ENCODE measurements around the gene RALGAPA2. TPM values are rescaled to one million over a fixed set of nuclear protein-coding genes. Genes with fewer than 3 reads are reported as not detected.

Gene RALGAPA2
- total and polyA plus RNA-seq, 2 experiments from 2014 or later: 13.1 to 43.4 TPM

GRCh38 chr20:20423117-20423516 lies 289.3 kb downstream of the RALGAPA2 start (continued):
- TF ChIP-seq REST (IDR thresholded peaks at IDR 0.05; ENCODE audit: unreplicated experiment) (no peak), CREB1 (CRISPR knock-in tag; IDR thresholded peaks at IDR 0.05; ENCODE audit: low read depth) (no peak)

DNA sequence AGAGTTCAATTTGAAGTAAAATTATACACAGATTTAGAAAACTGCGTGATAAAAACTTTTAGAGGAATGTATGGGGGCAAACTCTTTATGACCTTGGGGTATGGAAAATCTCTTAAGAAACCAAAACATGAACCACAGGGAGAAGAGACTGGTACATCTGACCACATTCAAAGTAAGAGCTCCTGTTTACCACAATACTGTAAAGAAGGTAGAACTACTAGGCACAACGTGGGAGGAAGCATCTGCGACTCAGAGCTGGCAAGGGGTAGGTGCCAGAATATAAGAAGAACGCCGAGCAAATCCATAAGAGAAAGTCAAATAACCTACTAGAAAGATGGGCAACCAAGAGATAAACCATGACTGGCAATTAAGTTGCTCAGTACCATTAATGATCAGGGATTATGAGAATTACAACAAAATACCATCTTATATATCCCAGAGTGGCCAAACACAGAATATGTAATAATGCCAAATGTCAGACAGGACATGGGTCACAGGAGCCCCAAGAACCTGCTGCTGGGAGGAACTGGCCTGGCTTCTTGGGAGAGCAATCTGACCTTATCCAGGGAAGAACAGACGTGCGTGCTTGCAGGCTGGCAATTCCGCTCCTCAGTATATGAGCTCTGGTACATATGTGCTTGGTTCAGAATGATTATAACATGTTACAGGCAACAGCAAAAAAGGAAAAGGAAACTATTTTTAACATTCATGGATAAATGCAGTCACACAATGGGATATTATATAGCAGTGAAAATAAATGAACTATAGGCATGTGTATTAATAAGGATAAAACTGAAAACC lies 294.4 kb downstream of the RALGAPA2 start:
- no peaks in the 10 kb centered on the region for H3K9me3 Mint-ChIP-seq
- Histone ChIP-seq H3K27me3 (ENCODE audit: insufficient read depth) (no peaks in the 10 kb centered on the region), H3F3A (replicated peaks; ENCODE audit: low read depth) (no peaks in the 10 kb centered on the region), H3K4me2 (no peak overlapping the region), H3K79me2 (replicated peaks; ENCODE audit: insufficient read depth) (no peaks in the 10 kb centered on the region), H3K4me1 (ENCODE audit: insufficient read depth) (peaks cover 4% of the 10 kb centered on the region; the same call in 1 of the 2 replicates), H3K9me2 (ENCODE audit: insufficient read depth) (no peaks in the 10 kb centered on the region), H4K20me1 (replicated peaks; ENCODE audit: insufficient read depth) (peaks cover 5% of the 10 kb centered on the region; the same call in 1 of the 2 replicates), H3K4me3 (no peak overlapping the region), H3K27ac (ENCODE audit: low read depth) (no peak overlapping the region), H3K36me3 (ENCODE audit: insufficient read depth) (no peaks in the 10 kb centered on the region), H2AFZ (no peak overlapping the region)
- peaks cover under 1% of the 10 kb centered on the region for H3K27me3 Mint-ChIP-seq (ENCODE audit: insufficient read depth, low read depth, poor library complexity)
- H3K27ac Mint-ChIP-seq: no peak overlapping the region
- DNase-seq (ENCODE audit: low spot score): no peak
- no peak for ATAC-seq
- H3K36me3 Mint-ChIP-seq (ENCODE audit: low read depth): no peaks in the 10 kb centered on the region
- peaks cover 21% of the 10 kb centered on the region for H3K4me1 Mint-ChIP-seq
- H3K4me3 Mint-ChIP-seq: no peak overlapping the region
- TF ChIP-seq REST (IDR thresholded peaks at IDR 0.05; ENCODE audit: unreplicated experiment) (no peak), NANOG (IDR thresholded peaks at IDR 0.05; ENCODE audit: borderline replicate concordance) (no peak), CREB1 (CRISPR knock-in tag; IDR thresholded peaks at IDR 0.05; ENCODE audit: low read depth) (no peak), EZH2phosphoT487 (IDR thresholded peaks at IDR 0.05; ENCODE audit: unreplicated experiment) (no peak), ZNF331 (CRISPR knock-in tag; IDR thresholded peaks at IDR 0.05; ENCODE audit: low read depth) (no peak), ZNF114 (CRISPR knock-in tag; IDR thresholded peaks at IDR 0.05) (no peak), STAT1 (IDR thresholded peaks at IDR 0.05; ENCODE audit: unreplicated experiment) (no peak), JUNB (IDR thresholded peaks at IDR 0.05; ENCODE audit: unreplicated experiment) (no peak), EZH2 (IDR thresholded peaks at IDR 0.05; ENCODE audit: low read depth, unreplicated experiment) (no peak)
- TF ChIP-seq, protein P1, sequence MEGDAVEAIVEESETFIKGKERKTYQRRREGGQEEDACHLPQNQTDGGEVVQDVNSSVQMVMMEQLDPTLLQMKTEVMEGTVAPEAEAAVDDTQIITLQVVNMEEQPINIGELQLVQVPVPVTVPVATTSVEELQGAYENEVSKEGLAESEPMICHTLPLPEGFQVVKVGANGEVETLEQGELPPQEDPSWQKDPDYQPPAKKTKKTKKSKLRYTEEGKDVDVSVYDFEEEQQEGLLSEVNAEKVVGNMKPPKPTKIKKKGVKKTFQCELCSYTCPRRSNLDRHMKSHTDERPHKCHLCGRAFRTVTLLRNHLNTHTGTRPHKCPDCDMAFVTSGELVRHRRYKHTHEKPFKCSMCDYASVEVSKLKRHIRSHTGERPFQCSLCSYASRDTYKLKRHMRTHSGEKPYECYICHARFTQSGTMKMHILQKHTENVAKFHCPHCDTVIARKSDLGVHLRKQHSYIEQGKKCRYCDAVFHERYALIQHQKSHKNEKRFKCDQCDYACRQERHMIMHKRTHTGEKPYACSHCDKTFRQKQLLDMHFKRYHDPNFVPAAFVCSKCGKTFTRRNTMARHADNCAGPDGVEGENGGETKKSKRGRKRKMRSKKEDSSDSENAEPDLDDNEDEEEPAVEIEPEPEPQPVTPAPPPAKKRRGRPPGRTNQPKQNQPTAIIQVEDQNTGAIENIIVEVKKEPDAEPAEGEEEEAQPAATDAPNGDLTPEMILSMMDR (conservative IDR thresholded peaks at IDR 0.05; ENCODE audit: low read depth in 2 of 2): no peak
